ENCODE measurements around the gene SLC37A3. TPM values are rescaled to one million over a fixed set of nuclear protein-coding genes. Genes with fewer than 3 reads are reported as not detected.

Gene SLC37A3
- total and polyA plus RNA-seq, 2 donors (not counting 3 experiments of a cell fraction or from before 2014, with no cell fraction given) = 32.7 to 59.7 TPM

DNA sequence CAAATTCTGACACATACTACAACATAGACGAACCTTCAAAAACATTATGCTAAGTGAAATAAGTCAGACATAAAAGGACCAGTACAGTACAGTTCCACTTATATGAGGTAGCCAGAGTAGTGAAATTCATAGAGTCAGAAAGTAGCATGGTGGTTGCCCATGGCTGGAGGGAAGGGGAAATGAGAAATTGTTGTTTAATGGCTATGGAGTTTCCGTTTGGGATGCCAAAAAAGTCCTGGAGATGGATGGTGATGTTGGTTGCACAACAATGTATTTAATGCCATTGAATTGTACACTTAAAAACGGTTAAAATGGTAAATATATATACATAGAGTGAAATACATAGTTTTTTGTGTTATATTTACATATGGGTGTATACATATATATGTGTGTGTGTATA, 2.1 kb upstream of the SLC37A3 start:
- POLR2A ChIA-PET = no interaction called here
- H2AFZ ChIP-seq (ENCODE audit: low read depth, low read length) = no peak overlapping the region
- peaks cover 11 to 14% of the 10 kb centered on the region in 2 experiments for H3K27me3 ChIP-seq (ENCODE audit: control insufficient read depth in 2 of 2, insufficient read depth in 2 of 2, low read length in 2 of 2)
- peak; percentile 81 for FAIRE-seq
- H3K4me1 ChIP-seq (ENCODE audit: control insufficient read depth, extremely low read depth, insufficient read depth, low read length) = peaks cover 21% of the 10 kb centered on the region
- dilution Hi-C loops (cut with MboI; ENCODE audit: extremely low pct_ligation_motif_present, low sequenced_read_pairs) (no loop called here), intact Hi-C loops (cut with micrococcal nuclease) (no loop called here)
- no peaks in the 10 kb centered on the region for H3K36me3 ChIP-seq (ENCODE audit: control insufficient read depth in 2 of 2, extremely low read depth in 1 of 2, insufficient read depth in 2 of 2, low read length in 2 of 2)
- no peak overlapping the region for H3K9ac ChIP-seq (replicated peaks; ENCODE audit: extremely low read depth, insufficient read depth, low read length)
- TF ChIP-seq EZH2 (IDR thresholded peaks at IDR 0.05; ENCODE audit: borderline replicate concordance, low read depth, low read length, severe bottlenecking) (no peak), POLR2AphosphoS5 (IDR thresholded peaks at IDR 0.05; ENCODE audit: insufficient read depth, low read depth, low read length) (no peak), POLR2A (IDR thresholded peaks at IDR 0.05; ENCODE audit: low read depth, low read length) (no peak), MYC (IDR thresholded peaks at IDR 0.05; ENCODE audit: low read depth, low read length) (no peak), GATA2 (IDR thresholded peaks at IDR 0.05; ENCODE audit: insufficient read depth, insufficient read length, low read depth, low read length) (no peak), JUN (IDR thresholded peaks at IDR 0.05; ENCODE audit: borderline replicate concordance, insufficient read depth, insufficient read length, low read depth) (no peak), FOS (IDR thresholded peaks at IDR 0.05; ENCODE audit: borderline replicate concordance, insufficient read depth, low read length) (no peak)
- TF ChIP-seq, protein P1, sequence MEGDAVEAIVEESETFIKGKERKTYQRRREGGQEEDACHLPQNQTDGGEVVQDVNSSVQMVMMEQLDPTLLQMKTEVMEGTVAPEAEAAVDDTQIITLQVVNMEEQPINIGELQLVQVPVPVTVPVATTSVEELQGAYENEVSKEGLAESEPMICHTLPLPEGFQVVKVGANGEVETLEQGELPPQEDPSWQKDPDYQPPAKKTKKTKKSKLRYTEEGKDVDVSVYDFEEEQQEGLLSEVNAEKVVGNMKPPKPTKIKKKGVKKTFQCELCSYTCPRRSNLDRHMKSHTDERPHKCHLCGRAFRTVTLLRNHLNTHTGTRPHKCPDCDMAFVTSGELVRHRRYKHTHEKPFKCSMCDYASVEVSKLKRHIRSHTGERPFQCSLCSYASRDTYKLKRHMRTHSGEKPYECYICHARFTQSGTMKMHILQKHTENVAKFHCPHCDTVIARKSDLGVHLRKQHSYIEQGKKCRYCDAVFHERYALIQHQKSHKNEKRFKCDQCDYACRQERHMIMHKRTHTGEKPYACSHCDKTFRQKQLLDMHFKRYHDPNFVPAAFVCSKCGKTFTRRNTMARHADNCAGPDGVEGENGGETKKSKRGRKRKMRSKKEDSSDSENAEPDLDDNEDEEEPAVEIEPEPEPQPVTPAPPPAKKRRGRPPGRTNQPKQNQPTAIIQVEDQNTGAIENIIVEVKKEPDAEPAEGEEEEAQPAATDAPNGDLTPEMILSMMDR (IDR thresholded peaks at IDR 0.05; ENCODE audit: extremely low read depth in 1 of 2, insufficient read depth in 1 of 2, low read depth in 1 of 2, low read length in 2 of 2) = no peak
- TF ChIP-seq, protein P2, sequence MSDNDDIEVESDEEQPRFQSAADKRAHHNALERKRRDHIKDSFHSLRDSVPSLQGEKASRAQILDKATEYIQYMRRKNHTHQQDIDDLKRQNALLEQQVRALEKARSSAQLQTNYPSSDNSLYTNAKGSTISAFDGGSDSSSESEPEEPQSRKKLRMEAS (IDR thresholded peaks at IDR 0.05; ENCODE audit: insufficient read depth, insufficient read length) = no peak
- no peak overlapping the region for H3K4me2 ChIP-seq (ENCODE audit: insufficient read depth, low read length)
- no peaks in the 10 kb centered on the region for H3K9me1 ChIP-seq (replicated peaks; ENCODE audit: control insufficient read depth, extremely low read depth, insufficient read depth, low read length)
- DNase-seq (ENCODE audit: low read depth, low spot score) = peak; percentile 18
- peaks cover 5% of the 10 kb centered on the region for H4K20me1 ChIP-seq (replicated peaks; ENCODE audit: control insufficient read depth, extremely low read depth, insufficient read depth, low read length)
- no peak overlapping the region for H3K27ac ChIP-seq (ENCODE audit: insufficient read depth, low read depth, low read length)
- no peaks in the 10 kb centered on the region for H3K9me3 ChIP-seq (replicated peaks; ENCODE audit: control insufficient read depth, insufficient read depth, low read length)
- CTCF ChIA-PET = no interaction called here
- H3K4me3 ChIP-seq (replicated peaks in 1 of 3; ENCODE audit: insufficient read depth in 1 of 3, low read depth in 1 of 3, low read length in 3 of 3) = no peak overlapping the region
- no TSS peak for BruUV-seq (replicated peaks)
- peaks cover 10% of the 10 kb centered on the region for H3K79me2 ChIP-seq (ENCODE audit: control insufficient read depth, insufficient read depth, low read length)
